ENCODE results near the gene ZMIZ2.

DNA sequence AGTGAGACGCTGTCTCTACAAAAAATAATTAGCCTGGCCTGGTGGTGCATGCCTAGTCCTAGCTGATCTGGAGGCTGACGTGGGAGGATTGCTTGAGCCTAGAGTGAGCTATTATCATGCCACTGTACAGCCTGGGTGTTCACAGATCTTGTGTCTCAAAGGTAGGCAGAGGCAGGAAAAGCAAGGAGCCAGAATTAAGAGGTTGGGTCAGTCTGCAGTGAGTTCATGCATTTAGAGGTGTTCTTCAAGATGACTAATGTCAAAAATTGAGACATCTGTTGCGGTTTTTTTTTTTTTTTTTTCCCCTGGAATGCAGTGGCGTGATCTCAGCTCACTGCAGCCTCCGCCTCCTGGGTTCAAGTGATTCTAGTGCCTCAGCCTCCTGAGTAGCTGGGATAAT, 53.2 kb downstream of the ZMIZ2 start:
- TF ChIP-seq CTCF (tag by site-specific recombination; IDR thresholded peaks at IDR 0.05), result no peak
- TF ChIP-seq, protein P1, sequence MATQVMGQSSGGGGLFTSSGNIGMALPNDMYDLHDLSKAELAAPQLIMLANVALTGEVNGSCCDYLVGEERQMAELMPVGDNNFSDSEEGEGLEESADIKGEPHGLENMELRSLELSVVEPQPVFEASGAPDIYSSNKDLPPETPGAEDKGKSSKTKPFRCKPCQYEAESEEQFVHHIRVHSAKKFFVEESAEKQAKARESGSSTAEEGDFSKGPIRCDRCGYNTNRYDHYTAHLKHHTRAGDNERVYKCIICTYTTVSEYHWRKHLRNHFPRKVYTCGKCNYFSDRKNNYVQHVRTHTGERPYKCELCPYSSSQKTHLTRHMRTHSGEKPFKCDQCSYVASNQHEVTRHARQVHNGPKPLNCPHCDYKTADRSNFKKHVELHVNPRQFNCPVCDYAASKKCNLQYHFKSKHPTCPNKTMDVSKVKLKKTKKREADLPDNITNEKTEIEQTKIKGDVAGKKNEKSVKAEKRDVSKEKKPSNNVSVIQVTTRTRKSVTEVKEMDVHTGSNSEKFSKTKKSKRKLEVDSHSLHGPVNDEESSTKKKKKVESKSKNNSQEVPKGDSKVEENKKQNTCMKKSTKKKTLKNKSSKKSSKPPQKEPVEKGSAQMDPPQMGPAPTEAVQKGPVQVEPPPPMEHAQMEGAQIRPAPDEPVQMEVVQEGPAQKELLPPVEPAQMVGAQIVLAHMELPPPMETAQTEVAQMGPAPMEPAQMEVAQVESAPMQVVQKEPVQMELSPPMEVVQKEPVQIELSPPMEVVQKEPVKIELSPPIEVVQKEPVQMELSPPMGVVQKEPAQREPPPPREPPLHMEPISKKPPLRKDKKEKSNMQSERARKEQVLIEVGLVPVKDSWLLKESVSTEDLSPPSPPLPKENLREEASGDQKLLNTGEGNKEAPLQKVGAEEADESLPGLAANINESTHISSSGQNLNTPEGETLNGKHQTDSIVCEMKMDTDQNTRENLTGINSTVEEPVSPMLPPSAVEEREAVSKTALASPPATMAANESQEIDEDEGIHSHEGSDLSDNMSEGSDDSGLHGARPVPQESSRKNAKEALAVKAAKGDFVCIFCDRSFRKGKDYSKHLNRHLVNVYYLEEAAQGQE (tag by site-specific recombination; IDR thresholded peaks at IDR 0.05), result no peak
